Measurements from ENCODE around the gene MPZL3. TPM values are rescaled to one million over a fixed set of nuclear protein-coding genes. Genes with fewer than 3 reads are reported as not detected.
A peak's percentile ranks its signal among the peaks of the same experiment; 100 is the strongest.
"Not testable (repeated sequence)": the region's sequence is repeated elsewhere in the genome, so short reads cannot be mapped to it uniquely, and the experiment has no call there.

The MPZL3 gene
- total RNA-seq, 1 experiment from 2014 or later = 2.2 TPM

DNA sequence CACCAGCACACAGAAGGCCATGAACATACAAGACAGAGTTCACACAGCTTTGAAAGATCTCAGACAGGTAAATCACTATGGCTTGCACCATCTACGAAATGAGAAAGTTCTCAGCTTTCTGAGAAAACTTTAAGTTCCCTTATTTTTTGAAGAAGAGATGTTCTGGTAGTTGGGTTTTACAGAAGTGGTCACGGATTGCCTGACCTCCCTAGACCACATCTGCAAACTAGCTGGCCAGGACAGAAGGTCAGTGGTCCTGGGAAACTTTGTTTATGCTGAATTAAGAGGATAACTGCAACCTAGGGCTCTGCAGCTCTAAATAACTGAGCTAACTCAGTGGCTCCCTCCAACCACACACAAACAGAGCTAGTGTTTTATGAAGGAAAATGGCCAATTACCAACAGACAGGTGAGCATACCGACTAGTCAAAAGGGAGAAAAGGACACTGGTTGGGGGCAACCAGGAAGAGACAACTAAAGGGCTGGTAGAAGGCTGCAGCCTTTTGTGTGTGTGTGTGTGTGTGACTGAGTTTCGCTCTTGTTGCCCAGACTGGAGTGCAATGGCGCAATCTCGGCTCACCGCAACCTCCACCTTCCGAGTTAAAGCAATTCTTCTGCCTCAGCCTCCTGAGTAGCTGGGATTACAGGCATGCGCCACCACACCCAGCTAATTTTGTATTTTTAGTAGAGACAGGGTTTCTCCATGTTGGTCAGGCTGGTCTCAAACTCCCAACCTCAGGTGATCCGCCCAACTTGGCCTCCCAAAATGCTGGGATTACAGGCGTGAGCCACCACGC is 67.2 kb downstream of the MPZL3 start:
- no peak for DNase-seq (ENCODE audit: low read depth)

DNA sequence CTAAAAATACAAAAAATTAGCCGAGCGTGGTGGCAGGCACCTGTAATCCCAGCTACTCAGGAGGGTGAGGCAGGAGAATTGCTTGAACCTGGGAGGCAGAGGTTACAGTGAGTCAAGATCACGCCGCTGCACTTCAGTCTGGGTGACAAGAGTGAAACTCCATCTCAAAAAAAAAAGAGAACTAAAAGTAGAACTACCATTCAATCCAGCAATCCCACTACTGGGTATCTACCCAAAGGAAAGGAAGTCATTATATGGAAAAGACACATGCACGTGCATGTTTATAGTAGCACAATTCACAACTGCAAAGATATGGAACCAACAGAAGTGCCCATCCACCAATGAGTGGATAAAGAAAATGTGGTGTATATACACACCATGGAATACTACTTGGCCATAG is 68.5 kb downstream of the MPZL3 start:
- not testable (repeated sequence) for DNase-seq (ENCODE audit: low read depth)

DNA sequence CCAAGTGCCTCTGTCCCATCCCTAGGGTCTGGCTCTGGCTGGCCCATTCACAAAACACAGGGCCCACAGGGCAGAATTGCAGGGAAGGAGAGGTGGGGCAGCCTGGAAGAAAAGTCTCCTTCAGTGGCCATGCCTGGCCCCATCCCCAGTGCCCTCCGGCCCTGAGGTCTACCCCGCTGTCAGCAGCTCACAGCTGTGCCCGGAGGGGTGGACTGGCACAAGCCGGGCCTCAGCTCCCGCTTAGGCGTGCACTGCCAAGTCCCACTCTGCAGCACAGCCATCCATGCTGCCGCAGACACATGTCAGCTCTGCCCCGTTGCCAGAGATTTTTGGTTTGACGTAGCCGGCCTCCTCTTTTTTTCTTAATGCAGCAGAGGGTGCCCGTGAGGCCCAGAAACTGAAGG is 71.9 kb downstream of the MPZL3 start:
- DNase-seq (ENCODE audit: low read depth) = peak; percentile 48

DNA sequence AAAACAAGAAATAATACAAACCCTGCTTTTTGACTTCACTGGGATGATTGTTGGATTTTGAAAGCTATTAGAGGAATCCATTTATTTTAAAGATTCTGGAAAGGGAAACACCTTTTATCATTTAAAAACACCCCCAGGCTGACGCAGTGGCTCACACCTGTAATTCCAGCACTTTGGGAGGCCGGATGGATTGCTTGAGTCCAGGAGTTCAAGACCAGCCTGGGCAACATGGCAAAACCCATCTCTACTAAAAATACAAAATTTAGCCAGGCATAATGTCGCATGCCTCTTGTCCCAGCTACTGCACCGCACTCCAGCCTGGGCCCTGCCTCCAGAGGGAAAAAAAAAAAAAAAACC is 75.4 kb downstream of the MPZL3 start:
- no peak for DNase-seq (ENCODE audit: low read depth)

Small RNA genes within 50 kb of the gene (small RNA-seq; reads per million reads assigned to genes)
- gene HSPE1P18 = not detected

Other genes starting within 250 kb of the MPZL3 start
- gene TMPRSS4, start 175.3 kb downstream of the MPZL3 start, total RNA-seq (2014; rRNA removed; shearing (Covaris generic)) = not detected in 2 replicates
- gene SMIM35, start 165.4 kb downstream of the MPZL3 start, total RNA-seq (2014; rRNA removed; shearing (Covaris generic)) = not detected in 2 replicates
- not detected in 2 replicates for gene SCN4B, start 99.5 kb downstream of the MPZL3 start, total RNA-seq (2014; rRNA removed; shearing (Covaris generic))
- 0.03 TPM in 1 of 2 replicates, not detected in the other for gene SCN2B, start 75.7 kb downstream of the MPZL3 start, total RNA-seq (2014; rRNA removed; shearing (Covaris generic))
- not detected in 2 replicates for gene JAML, start 27.4 kb downstream of the MPZL3 start, total RNA-seq (2014; rRNA removed; shearing (Covaris generic))
- gene MPZL2, start 11.9 kb upstream of the MPZL3 start, total RNA-seq (2014; rRNA removed; shearing (Covaris generic)) = 2.6 and 5.6 TPM in 2 replicates
- gene CD3E, start 52.4 kb upstream of the MPZL3 start, total RNA-seq (2014; rRNA removed; shearing (Covaris generic)) = 0.42 TPM in 1 of 2 replicates, not detected in the other
- gene CD3D, start 90.3 kb upstream of the MPZL3 start, total RNA-seq (2014; rRNA removed; shearing (Covaris generic)) = 1.0 and 4.0 TPM in 2 replicates
- gene CD3G, start 92.0 kb upstream of the MPZL3 start, total RNA-seq (2014; rRNA removed; shearing (Covaris generic)) = not detected in 2 replicates
- gene UBE4A, start 107.2 kb upstream of the MPZL3 start, total RNA-seq (2014; rRNA removed; shearing (Covaris generic)) = 37.9 and 45.8 TPM in 2 replicates
- gene ATP5MG, start 149.2 kb upstream of the MPZL3 start, total RNA-seq (2014; rRNA removed; shearing (Covaris generic)) = 139 and 211 TPM in 2 replicates
- 24.2 and 24.6 TPM in 2 replicates for gene KMT2A, start 184.1 kb upstream of the MPZL3 start, total RNA-seq (2014; rRNA removed; shearing (Covaris generic))

All from HT1080 (cell line).